ENCODE data around the gene NAPB.

DNA sequence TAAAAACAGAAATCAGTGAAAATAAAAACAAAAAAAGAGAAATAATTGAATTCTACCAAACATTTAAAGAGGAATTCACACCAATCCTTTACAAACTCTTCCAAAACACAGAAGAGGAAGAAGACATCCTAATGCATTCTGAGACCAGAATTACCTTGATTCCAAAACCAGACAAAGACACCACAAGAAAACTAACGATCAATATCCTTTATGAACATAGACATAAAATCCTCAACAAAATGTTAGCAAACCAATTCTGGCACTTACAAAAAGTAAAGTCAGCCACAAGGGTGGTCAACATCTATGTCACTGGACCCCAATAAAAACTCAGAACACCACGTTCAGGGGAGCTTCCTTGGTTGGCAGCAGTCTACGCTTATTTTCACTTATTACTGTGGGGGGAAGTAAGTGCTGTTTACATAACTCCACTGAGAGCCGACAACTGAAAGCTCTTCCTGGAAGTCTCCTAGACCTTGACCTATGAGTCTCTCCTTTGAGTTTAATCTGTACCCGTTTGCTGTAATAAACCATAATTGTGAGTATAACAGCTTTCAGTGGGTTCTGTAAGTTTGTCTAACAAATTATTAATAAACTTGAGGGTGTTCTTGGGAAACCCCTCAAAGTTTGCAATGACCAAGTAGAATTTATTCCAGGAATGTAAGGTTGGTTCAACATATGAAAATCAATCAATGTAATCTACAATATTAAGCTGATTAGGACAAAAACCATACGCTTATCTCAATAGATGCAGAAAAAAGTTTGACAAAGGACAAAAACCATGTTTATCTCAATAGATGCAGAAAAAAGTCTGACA lies 34.8 kb downstream of the NAPB start:
- TF ChIP-seq, protein P1, sequence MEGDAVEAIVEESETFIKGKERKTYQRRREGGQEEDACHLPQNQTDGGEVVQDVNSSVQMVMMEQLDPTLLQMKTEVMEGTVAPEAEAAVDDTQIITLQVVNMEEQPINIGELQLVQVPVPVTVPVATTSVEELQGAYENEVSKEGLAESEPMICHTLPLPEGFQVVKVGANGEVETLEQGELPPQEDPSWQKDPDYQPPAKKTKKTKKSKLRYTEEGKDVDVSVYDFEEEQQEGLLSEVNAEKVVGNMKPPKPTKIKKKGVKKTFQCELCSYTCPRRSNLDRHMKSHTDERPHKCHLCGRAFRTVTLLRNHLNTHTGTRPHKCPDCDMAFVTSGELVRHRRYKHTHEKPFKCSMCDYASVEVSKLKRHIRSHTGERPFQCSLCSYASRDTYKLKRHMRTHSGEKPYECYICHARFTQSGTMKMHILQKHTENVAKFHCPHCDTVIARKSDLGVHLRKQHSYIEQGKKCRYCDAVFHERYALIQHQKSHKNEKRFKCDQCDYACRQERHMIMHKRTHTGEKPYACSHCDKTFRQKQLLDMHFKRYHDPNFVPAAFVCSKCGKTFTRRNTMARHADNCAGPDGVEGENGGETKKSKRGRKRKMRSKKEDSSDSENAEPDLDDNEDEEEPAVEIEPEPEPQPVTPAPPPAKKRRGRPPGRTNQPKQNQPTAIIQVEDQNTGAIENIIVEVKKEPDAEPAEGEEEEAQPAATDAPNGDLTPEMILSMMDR (IDR thresholded peaks at IDR 0.05; ENCODE audit: insufficient read depth, low read depth, low read length): no peak
- TF ChIP-seq EZH2 (IDR thresholded peaks at IDR 0.05; ENCODE audit: insufficient read depth, low read length): no peak

Data from astrocyte (in vitro differentiated cells and primary cell).